DOHH2 (cell line): ENCODE results near the gene CNGA3.
"Not testable (repeated sequence)": the region's sequence is repeated elsewhere in the genome, so short reads cannot be mapped to it uniquely, and the experiment has no call there.

Experiments used
- H3F3A ChIP-seq: fragments of 200-600 bp; sonication (generic), shearing (Covaris generic); 2 replicates; pipeline ENCODE4 v1.6.0; 2016; ENCODE audit warnings: antibody characterized with exemption, mild to moderate bottlenecking; ENCODE audit not compliant: control insufficient read depth, insufficient read depth
- H3K27ac ChIP-seq: fragments of 200-600 bp; sonication (generic); 2 replicates; pipeline ENCODE4 v1.5.1; 2014; ENCODE audit warnings: low read depth, mild to moderate bottlenecking, low read length, moderate library complexity
- H3K27me3 ChIP-seq: fragments of 200-600 bp; sonication (generic); 2 replicates; pipeline ENCODE4 v1.6.1; 2014; ENCODE audit warnings: mild to moderate bottlenecking, low read length, mixed read lengths; ENCODE audit not compliant: control insufficient read depth
- H3K36me3 ChIP-seq: fragments of 200-600 bp; sonication (generic); 2 replicates; pipeline ENCODE4 v1.6.1; 2014; ENCODE audit warnings: mild to moderate bottlenecking, low read length, moderate library complexity, mixed read lengths; ENCODE audit not compliant: control insufficient read depth
- H3K4me1 ChIP-seq: fragments of 200-600 bp; sonication (generic); 2 replicates; pipeline ENCODE4 v1.6.1; 2014; ENCODE audit warnings: mild to moderate bottlenecking, low read length, mixed read lengths; ENCODE audit not compliant: control insufficient read depth
- H3K4me2 ChIP-seq: fragments of 200-600 bp; sonication (generic); 2 replicates; pipeline ENCODE4 v1.6.0; 2014; ENCODE audit warnings: mild to moderate bottlenecking, low read length, moderate library complexity
- H3K4me3 ChIP-seq: fragments of 200-600 bp; sonication (generic); 2 replicates; pipeline ENCODE4 v1.5.1; 2014; ENCODE audit warnings: mild to moderate bottlenecking, low read length, mixed read lengths
- H3K79me2 ChIP-seq: fragments of 200-600 bp; sonication (generic); 2 replicates; pipeline ENCODE4 v1.6.1; 2014; ENCODE audit warnings: mild to moderate bottlenecking, low read length, mixed read lengths; ENCODE audit not compliant: control insufficient read depth
- H3K9me2 ChIP-seq: fragments of 200-600 bp; sonication (generic); replicated peaks from 2 replicates; pipeline ENCODE4 v1.6.1; 2014; ENCODE audit warnings: mild to moderate bottlenecking, low read length, mixed read lengths; ENCODE audit not compliant: control insufficient read depth
- H3K9me3 ChIP-seq: fragments of 200-600 bp; sonication (generic); 2 replicates; pipeline ENCODE4 v1.6.1; 2014; ENCODE audit warnings: antibody characterized with exemption, low read length, mixed read lengths; ENCODE audit not compliant: control insufficient read depth, insufficient read depth
- H4K20me1 ChIP-seq: fragments of 200-600 bp; sonication (generic); 2 replicates; pipeline ENCODE4 v1.6.0; 2014; ENCODE audit warnings: low read depth, mild to moderate bottlenecking, antibody characterized with exemption, low read length, moderate library complexity; ENCODE audit not compliant: control insufficient read depth, insufficient read depth
- EZH2phosphoT487 ChIP-seq: fragments of 200-600 bp; sonication (generic); IDR thresholded peaks from 2 replicates; pipeline ENCODE4 v1.6.1; 2017; ENCODE audit warnings: borderline replicate concordance, mild to moderate bottlenecking, antibody characterized with exemption, low read length, moderate library complexity, mixed read lengths
- TF ChIP-seq, protein P1 (sequence below): fragments of 200-600 bp; sonication (generic); IDR thresholded peaks from one replicate; pipeline ENCODE4 v1.5.1; 2014; ENCODE audit warnings: antibody characterized with exemption, mild to moderate bottlenecking, low read depth, low read length; ENCODE audit not compliant: poor library complexity, severe bottlenecking

CNGA3 gene

GRCh38 chr2:98408155-98408554 lies 61.9 kb downstream of the CNGA3 start:
- Histone ChIP-seq H3K9me3 (no peaks in the 10 kb centered on the region), H3F3A (no peaks in the 10 kb centered on the region), H3K9me2 (no peaks in the 10 kb centered on the region), H3K27me3 (peaks cover 8% of the 10 kb centered on the region), H3K4me2 (no peak overlapping the region), H3K4me1 (no peaks in the 10 kb centered on the region), H3K4me3 (no peak overlapping the region), H3K36me3 (no peaks in the 10 kb centered on the region), H4K20me1 (no peaks in the 10 kb centered on the region), H3K27ac (no peak overlapping the region), H3K79me2 (no peaks in the 10 kb centered on the region)
- TF ChIP-seq, protein P1, sequence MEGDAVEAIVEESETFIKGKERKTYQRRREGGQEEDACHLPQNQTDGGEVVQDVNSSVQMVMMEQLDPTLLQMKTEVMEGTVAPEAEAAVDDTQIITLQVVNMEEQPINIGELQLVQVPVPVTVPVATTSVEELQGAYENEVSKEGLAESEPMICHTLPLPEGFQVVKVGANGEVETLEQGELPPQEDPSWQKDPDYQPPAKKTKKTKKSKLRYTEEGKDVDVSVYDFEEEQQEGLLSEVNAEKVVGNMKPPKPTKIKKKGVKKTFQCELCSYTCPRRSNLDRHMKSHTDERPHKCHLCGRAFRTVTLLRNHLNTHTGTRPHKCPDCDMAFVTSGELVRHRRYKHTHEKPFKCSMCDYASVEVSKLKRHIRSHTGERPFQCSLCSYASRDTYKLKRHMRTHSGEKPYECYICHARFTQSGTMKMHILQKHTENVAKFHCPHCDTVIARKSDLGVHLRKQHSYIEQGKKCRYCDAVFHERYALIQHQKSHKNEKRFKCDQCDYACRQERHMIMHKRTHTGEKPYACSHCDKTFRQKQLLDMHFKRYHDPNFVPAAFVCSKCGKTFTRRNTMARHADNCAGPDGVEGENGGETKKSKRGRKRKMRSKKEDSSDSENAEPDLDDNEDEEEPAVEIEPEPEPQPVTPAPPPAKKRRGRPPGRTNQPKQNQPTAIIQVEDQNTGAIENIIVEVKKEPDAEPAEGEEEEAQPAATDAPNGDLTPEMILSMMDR: no peak
- no peak for TF ChIP-seq EZH2phosphoT487

DNA sequence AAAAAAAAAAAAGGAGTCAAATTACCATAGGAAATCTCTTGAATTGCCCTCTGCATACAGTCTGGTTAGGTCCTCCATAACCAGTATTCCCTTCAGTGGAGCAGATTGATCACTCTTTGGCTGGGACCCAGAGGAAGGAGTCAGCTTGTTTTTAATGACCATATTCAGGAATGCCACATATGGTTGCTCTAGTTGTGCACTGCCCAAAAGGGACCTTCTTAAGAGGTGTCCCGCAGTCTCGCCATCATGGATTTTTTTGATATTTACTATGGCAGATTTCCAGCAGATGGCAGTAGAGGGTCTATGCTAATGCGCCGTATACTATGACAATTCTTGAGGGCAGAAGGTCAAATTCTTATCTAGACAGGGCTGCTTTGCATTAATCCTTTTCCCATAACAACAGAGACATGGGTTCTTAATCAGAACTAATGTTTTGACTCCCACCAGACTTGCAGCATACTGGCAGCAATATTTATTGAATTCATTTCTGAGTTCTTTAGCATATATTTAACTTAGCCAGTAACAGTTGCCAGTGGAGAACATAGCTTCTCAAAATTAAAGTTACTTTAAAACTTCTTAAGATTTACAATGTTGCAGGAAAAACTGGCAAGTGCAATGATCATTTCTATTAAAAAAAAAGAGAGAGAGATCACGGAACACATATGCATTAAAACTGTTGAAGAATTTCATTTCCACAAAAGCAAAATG lies 66.6 kb downstream of the CNGA3 start:
- no peaks in the 10 kb centered on the region for H3K9me2 ChIP-seq
- no peaks in the 10 kb centered on the region for H4K20me1 ChIP-seq
- no peaks in the 10 kb centered on the region for H3K79me2 ChIP-seq
- H3F3A ChIP-seq: no peaks in the 10 kb centered on the region
- H3K9me3 ChIP-seq: 0 out of 2 replicates have a peak, but pooled peaks cover 5% of the 10 kb centered on the region
- H3K4me3 ChIP-seq: no peak overlapping the region
- H3K27ac ChIP-seq: no peak overlapping the region
- H3K27me3 ChIP-seq: 0 out of 2 replicates have a peak, but pooled peaks cover 4% of the 10 kb centered on the region
- no peak overlapping the region for H3K4me2 ChIP-seq
- no peaks in the 10 kb centered on the region for H3K36me3 ChIP-seq
- no peaks in the 10 kb centered on the region for H3K4me1 ChIP-seq
- TF ChIP-seq, protein P1: peak; percentile 76
- no peak for TF ChIP-seq EZH2phosphoT487

DNA sequence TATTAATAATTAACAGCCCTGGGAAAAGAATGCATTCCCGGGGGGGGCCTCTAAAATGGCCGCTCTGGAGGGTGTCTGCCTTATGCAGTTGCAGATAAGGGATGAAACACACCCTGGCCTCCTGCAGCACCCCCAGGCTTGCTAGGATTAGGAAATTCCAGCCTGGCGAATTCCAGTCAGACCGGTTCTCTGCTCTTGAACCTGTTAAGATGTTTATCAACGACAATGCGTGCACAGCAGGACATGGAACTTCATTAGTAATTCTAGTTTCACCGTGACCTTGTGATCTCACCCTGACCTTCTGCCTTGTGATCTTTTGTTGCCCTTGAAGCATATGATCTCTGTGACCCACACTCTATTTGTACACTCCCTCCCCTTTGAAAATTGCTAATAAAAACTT lies 68.0 kb downstream of the CNGA3 start:
- H4K20me1 ChIP-seq, H3K36me3 ChIP-seq, H3K27me3 ChIP-seq, H3K9me2 ChIP-seq, H3K4me3 ChIP-seq, H3K27ac ChIP-seq, H3K9me3 ChIP-seq, H3K4me1 ChIP-seq, H3F3A ChIP-seq, H3K79me2 ChIP-seq, H3K4me2 ChIP-seq: not testable (repeated sequence)

- not testable (repeated sequence) for H3F3A ChIP-seq, H3K9me3 ChIP-seq, H3K4me2 ChIP-seq, H3K9me2 ChIP-seq, H3K36me3 ChIP-seq, H3K4me3 ChIP-seq, H3K79me2 ChIP-seq, H3K4me1 ChIP-seq, H3K27ac ChIP-seq, H4K20me1 ChIP-seq, H3K27me3 ChIP-seq
These were observed 69.5 kb downstream of the CNGA3 start for GRCh38 chr2:98415719-98416248.
